ENCODE results near the gene PAK5.

The PAK5 gene

GRCh38 chr20:9583151-9583550 lies 255.7 kb downstream of the PAK5 start:
- no peak overlapping the region for H3K9ac ChIP-seq (ENCODE audit: low read length)
- H4K20me1 ChIP-seq (ENCODE audit: insufficient read depth, low read length) = no peaks in the 10 kb centered on the region
- H3K9me2 ChIP-seq (replicated peaks; ENCODE audit: insufficient read depth, low read length) = no peaks in the 10 kb centered on the region
- no peaks in the 10 kb centered on the region for H3K79me2 ChIP-seq (ENCODE audit: low read length)
- H2AFZ ChIP-seq (ENCODE audit: low read length) = no peak overlapping the region
- no peak for TF ChIP-seq EZH2 (optimal IDR thresholded peaks at IDR 0.05; ENCODE audit: low read depth, low read length)
- TF ChIP-seq CTCF (IDR thresholded peaks at IDR 0.05; ENCODE audit: low read length) = no peak
- no peak for TF ChIP-seq EZH2phosphoT487 (IDR thresholded peaks at IDR 0.05; ENCODE audit: low read length)
- no peaks in the 10 kb centered on the region for H3K27me3 ChIP-seq (replicated peaks; ENCODE audit: insufficient read depth, low read length)
- no peaks in the 10 kb centered on the region for H3K36me3 ChIP-seq (replicated peaks; ENCODE audit: insufficient read depth, low read length)
- no peaks in the 10 kb centered on the region for H3K4me1 ChIP-seq (ENCODE audit: low read length)
- H3K4me2 ChIP-seq (ENCODE audit: low read depth, low read length) = no peak overlapping the region
- no peak overlapping the region for H3K27ac ChIP-seq (ENCODE audit: low read length)
- no peak for DNase-seq
- H3K4me3 ChIP-seq (ENCODE audit: low read length) = no peak overlapping the region
- H3K9me3 ChIP-seq (replicated peaks; ENCODE audit: insufficient read depth, low read length) = no peaks in the 10 kb centered on the region
- H3F3A ChIP-seq (ENCODE audit: insufficient read depth, low read length) = no peaks in the 10 kb centered on the region

- no peaks in the 10 kb centered on the region for H3K9me2 ChIP-seq (replicated peaks; ENCODE audit: insufficient read depth, low read length)
- TF ChIP-seq CTCF (IDR thresholded peaks at IDR 0.05; ENCODE audit: low read length) (no peak), EZH2 (optimal IDR thresholded peaks at IDR 0.05; ENCODE audit: low read depth, low read length) (no peak), EZH2phosphoT487 (IDR thresholded peaks at IDR 0.05; ENCODE audit: low read length) (no peak)
- no peaks in the 10 kb centered on the region for H3K9me3 ChIP-seq (replicated peaks; ENCODE audit: insufficient read depth, low read length)
- H3K27ac ChIP-seq (ENCODE audit: low read length) = no peak overlapping the region
- no peaks in the 10 kb centered on the region for H3K27me3 ChIP-seq (replicated peaks; ENCODE audit: insufficient read depth, low read length)
- no peaks in the 10 kb centered on the region for H3K4me1 ChIP-seq (ENCODE audit: low read length)
- H3K4me2 ChIP-seq (ENCODE audit: low read depth, low read length) = no peak overlapping the region
- H3K9ac ChIP-seq (ENCODE audit: low read length) = no peak overlapping the region
- H4K20me1 ChIP-seq (ENCODE audit: insufficient read depth, low read length) = no peaks in the 10 kb centered on the region
- no peak for DNase-seq
- no peaks in the 10 kb centered on the region for H3K36me3 ChIP-seq (replicated peaks; ENCODE audit: insufficient read depth, low read length)
- no peaks in the 10 kb centered on the region for H3K79me2 ChIP-seq (ENCODE audit: low read length)
- no peak overlapping the region for H2AFZ ChIP-seq (ENCODE audit: low read length)
- H3F3A ChIP-seq (ENCODE audit: insufficient read depth, low read length) = no peaks in the 10 kb centered on the region
- H3K4me3 ChIP-seq (ENCODE audit: low read length) = no peak overlapping the region
Observed at GRCh38 chr20:9582137-9582536, 256.7 kb downstream of the PAK5 start.

GRCh38 chr20:9581509-9581908 lies 257.4 kb downstream of the PAK5 start:
- TF ChIP-seq EZH2phosphoT487 (IDR thresholded peaks at IDR 0.05; ENCODE audit: low read length) = no peak
- TF ChIP-seq EZH2 (optimal IDR thresholded peaks at IDR 0.05; ENCODE audit: low read depth, low read length) = no peak
- TF ChIP-seq CTCF (IDR thresholded peaks at IDR 0.05; ENCODE audit: low read length) = no peak
- Histone ChIP-seq H3F3A (ENCODE audit: insufficient read depth, low read length) (no peaks in the 10 kb centered on the region), H3K27ac (ENCODE audit: low read length) (no peak overlapping the region), H2AFZ (ENCODE audit: low read length) (no peak overlapping the region), H3K27me3 (replicated peaks; ENCODE audit: insufficient read depth, low read length) (no peaks in the 10 kb centered on the region), H3K4me3 (ENCODE audit: low read length) (no peak overlapping the region), H3K9me2 (replicated peaks; ENCODE audit: insufficient read depth, low read length) (no peaks in the 10 kb centered on the region), H3K9ac (ENCODE audit: low read length) (no peak overlapping the region), H3K36me3 (replicated peaks; ENCODE audit: insufficient read depth, low read length) (no peaks in the 10 kb centered on the region), H4K20me1 (ENCODE audit: insufficient read depth, low read length) (no peaks in the 10 kb centered on the region), H3K4me2 (ENCODE audit: low read depth, low read length) (no peak overlapping the region), H3K79me2 (ENCODE audit: low read length) (no peaks in the 10 kb centered on the region), H3K4me1 (ENCODE audit: low read length) (no peaks in the 10 kb centered on the region), H3K9me3 (replicated peaks; ENCODE audit: insufficient read depth, low read length) (no peaks in the 10 kb centered on the region)
- no peak for DNase-seq
